ENCODE results near the gene PCYT1B. TPM values are rescaled to one million over a fixed set of nuclear protein-coding genes. Genes with fewer than 3 reads are reported as not detected.

The PCYT1B gene
- total RNA-seq, 4 donors from 2014 or later, result 0.87 to 1.9 (median 1.2) TPM

GRCh38 chrX:24550166-24550565, 97.0 kb downstream of the PCYT1B start:
- H3K36me3 ChIP-seq, result no peaks in the 10 kb centered on the region
- TF ChIP-seq EP300 (IDR thresholded peaks at IDR 0.05) (no peak), POLR2A (IDR thresholded peaks at IDR 0.05) (no peak)
- TF ChIP-seq, protein P1, sequence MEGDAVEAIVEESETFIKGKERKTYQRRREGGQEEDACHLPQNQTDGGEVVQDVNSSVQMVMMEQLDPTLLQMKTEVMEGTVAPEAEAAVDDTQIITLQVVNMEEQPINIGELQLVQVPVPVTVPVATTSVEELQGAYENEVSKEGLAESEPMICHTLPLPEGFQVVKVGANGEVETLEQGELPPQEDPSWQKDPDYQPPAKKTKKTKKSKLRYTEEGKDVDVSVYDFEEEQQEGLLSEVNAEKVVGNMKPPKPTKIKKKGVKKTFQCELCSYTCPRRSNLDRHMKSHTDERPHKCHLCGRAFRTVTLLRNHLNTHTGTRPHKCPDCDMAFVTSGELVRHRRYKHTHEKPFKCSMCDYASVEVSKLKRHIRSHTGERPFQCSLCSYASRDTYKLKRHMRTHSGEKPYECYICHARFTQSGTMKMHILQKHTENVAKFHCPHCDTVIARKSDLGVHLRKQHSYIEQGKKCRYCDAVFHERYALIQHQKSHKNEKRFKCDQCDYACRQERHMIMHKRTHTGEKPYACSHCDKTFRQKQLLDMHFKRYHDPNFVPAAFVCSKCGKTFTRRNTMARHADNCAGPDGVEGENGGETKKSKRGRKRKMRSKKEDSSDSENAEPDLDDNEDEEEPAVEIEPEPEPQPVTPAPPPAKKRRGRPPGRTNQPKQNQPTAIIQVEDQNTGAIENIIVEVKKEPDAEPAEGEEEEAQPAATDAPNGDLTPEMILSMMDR (IDR thresholded peaks at IDR 0.05), result no peak
- H3K9me3 ChIP-seq, result no peaks in the 10 kb centered on the region
- WGBS, 2 donors, result 82 to 84% methylated on average over 5 of the region's 5 CpGs
- H3K4me3 ChIP-seq, result no peak overlapping the region
- no peaks in the 10 kb centered on the region for H3K27me3 ChIP-seq
- H3K4me1 ChIP-seq, result no peaks in the 10 kb centered on the region
- no peak for DNase-seq (ENCODE audit: low spot score in 2 of 2)
- no peak overlapping the region for H3K27ac ChIP-seq

DNA sequence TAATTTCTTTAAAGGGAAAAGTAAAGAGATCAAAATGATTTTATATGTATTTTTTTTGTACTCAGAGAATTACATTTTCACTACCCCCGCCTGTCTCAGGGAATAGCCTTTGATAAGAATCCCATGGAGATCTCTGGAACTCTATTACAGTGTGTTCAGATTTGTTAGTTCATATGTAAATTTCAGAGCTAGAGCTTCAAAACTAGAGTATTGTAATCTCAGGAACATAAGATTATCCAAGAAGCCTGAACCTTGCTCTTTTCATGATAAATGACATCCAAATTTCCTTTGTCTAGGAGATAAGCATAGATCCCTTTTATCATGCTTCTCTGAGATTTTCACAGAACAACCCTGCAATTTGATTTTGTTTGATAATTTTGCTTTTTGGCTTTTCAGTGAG, 99.2 kb downstream of the PCYT1B start:
- Histone ChIP-seq H3K9me3 (no peaks in the 10 kb centered on the region), H3K4me1 (no peaks in the 10 kb centered on the region), H3K27ac (no peak overlapping the region), H3K36me3 (no peaks in the 10 kb centered on the region), H3K4me3 (no peak overlapping the region), H3K27me3 (no peaks in the 10 kb centered on the region)
- no peak for DNase-seq (ENCODE audit: low spot score in 2 of 2)
- WGBS, 2 donors, result 89 to 96% methylated on average over 1 of the region's 1 CpG
- TF ChIP-seq, protein P1 (IDR thresholded peaks at IDR 0.05), result no peak
- no peak for TF ChIP-seq EP300 (IDR thresholded peaks at IDR 0.05)
- no peak for TF ChIP-seq POLR2A (IDR thresholded peaks at IDR 0.05)

DNA sequence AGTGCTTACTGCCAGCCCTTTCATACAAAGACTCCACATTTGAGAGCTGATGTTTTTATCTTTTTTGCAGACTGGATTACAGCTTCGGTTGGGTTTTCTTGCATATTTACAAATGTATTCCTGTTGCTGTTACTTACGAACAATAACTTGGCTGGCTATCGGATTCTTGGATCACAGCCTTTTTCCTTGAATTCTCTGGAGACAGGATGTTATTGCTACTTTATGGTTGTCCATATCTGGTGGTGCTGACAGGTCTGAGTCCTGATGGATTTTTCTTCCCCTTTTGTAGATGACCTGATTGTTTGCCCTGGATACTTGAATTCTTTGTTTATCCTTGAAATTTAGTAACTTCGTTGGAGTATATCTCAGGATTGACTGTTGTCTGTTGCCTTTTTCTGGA, 104.4 kb downstream of the PCYT1B start:
- H3K27me3 ChIP-seq, result no peaks in the 10 kb centered on the region
- no peak for DNase-seq (ENCODE audit: low spot score in 2 of 2)
- H3K4me3 ChIP-seq, result no peak overlapping the region
- TF ChIP-seq EP300 (IDR thresholded peaks at IDR 0.05), result no peak
- TF ChIP-seq, protein P1 (IDR thresholded peaks at IDR 0.05), result no peak
- TF ChIP-seq POLR2A (IDR thresholded peaks at IDR 0.05), result no peak
- H3K36me3 ChIP-seq, result no peaks in the 10 kb centered on the region
- 50 to 52% methylated on average over 4 of the region's 4 CpGs for WGBS, 2 donors
- no peaks in the 10 kb centered on the region for H3K9me3 ChIP-seq
- H3K27ac ChIP-seq, result no peak overlapping the region
- H3K4me1 ChIP-seq, result no peaks in the 10 kb centered on the region

GRCh38 chrX:24536551-24536950, 110.6 kb downstream of the PCYT1B start:
- Histone ChIP-seq H3K4me1 (no peaks in the 10 kb centered on the region), H3K27ac (no peak overlapping the region), H3K4me3 (no peak overlapping the region), H3K27me3 (no peaks in the 10 kb centered on the region), H3K9me3 (no peaks in the 10 kb centered on the region), H3K36me3 (peaks cover 0 to 13% (median 0%) of the 10 kb centered on the region in 3 donors)
- TF ChIP-seq POLR2A (IDR thresholded peaks at IDR 0.05), result no peak
- no peak for TF ChIP-seq EP300 (IDR thresholded peaks at IDR 0.05)
- TF ChIP-seq, protein P1 (IDR thresholded peaks at IDR 0.05), result no peak
- no peak for DNase-seq (ENCODE audit: low spot score in 2 of 2)

GRCh38 chrX:24528605-24529004, 118.5 kb downstream of the PCYT1B start:
- Histone ChIP-seq H3K4me1 (no peaks in the 10 kb centered on the region), H3K36me3 (peaks cover 0 to 10% (median 0%) of the 10 kb centered on the region in 3 donors), H3K4me3 (no peak overlapping the region), H3K9me3 (no peaks in the 10 kb centered on the region), H3K27ac (no peak overlapping the region), H3K27me3 (no peaks in the 10 kb centered on the region)
- WGBS, 2 donors, result 45 to 50% methylated on average over 1 of the region's 1 CpG
- TF ChIP-seq POLR2A (IDR thresholded peaks at IDR 0.05) (no peak), EP300 (IDR thresholded peaks at IDR 0.05) (no peak)
- TF ChIP-seq, protein P1 (IDR thresholded peaks at IDR 0.05), result no peak
- no peak for DNase-seq (ENCODE audit: low spot score in 2 of 2)
